ENCODE data around the gene CUX1.

CUX1 gene

GRCh38 chr7:101915000-101915399, 97.6 kb downstream of the CUX1 start:
- no peak; the same call in 2 of the 3 replicates for ATAC-seq
- no peak for TF ChIP-seq CSDC2 (CRISPR knock-in tag; IDR thresholded peaks at IDR 0.05)
- TF ChIP-seq PPARA (CRISPR knock-in tag; IDR thresholded peaks at IDR 0.05; ENCODE audit: borderline replicate concordance): no peak
- no peak for TF ChIP-seq ZC3H10 (CRISPR knock-in tag; IDR thresholded peaks at IDR 0.05)
- TF ChIP-seq TSHZ2 (CRISPR knock-in tag; IDR thresholded peaks at IDR 0.05): no peak
- peak; percentile 67 for TF ChIP-seq TCF4 (CRISPR knock-in tag; IDR thresholded peaks at IDR 0.05; ENCODE audit: borderline replicate concordance)

GRCh38 chr7:101916041-101916800, 98.8 kb downstream of the CUX1 start:
- no peak for TF ChIP-seq CSDC2 (CRISPR knock-in tag; IDR thresholded peaks at IDR 0.05)
- TF ChIP-seq RARB (CRISPR knock-in tag; IDR thresholded peaks at IDR 0.05): no peak
- no peak for TF ChIP-seq BACH2 (CRISPR knock-in tag; IDR thresholded peaks at IDR 0.05; ENCODE audit: borderline replicate concordance)
- TF ChIP-seq ZFP30 (CRISPR knock-in tag; IDR thresholded peaks at IDR 0.05): no peak
- TF ChIP-seq ARNTL (CRISPR knock-in tag; IDR thresholded peaks at IDR 0.05; ENCODE audit: borderline replicate concordance, low read depth): no peak
- no peak for TF ChIP-seq ZNF70 (CRISPR knock-in tag; IDR thresholded peaks at IDR 0.05)
- no peak for TF ChIP-seq POU6F1 (CRISPR knock-in tag; IDR thresholded peaks at IDR 0.05; ENCODE audit: borderline replicate concordance, low read depth)
- TF ChIP-seq PPARA (CRISPR knock-in tag; IDR thresholded peaks at IDR 0.05; ENCODE audit: borderline replicate concordance): no peak
- no peak for TF ChIP-seq ZNF8 (CRISPR knock-in tag; IDR thresholded peaks at IDR 0.05)
- TF ChIP-seq OSR1 (CRISPR knock-in tag; IDR thresholded peaks at IDR 0.05): no peak
- TF ChIP-seq GLIS3 (CRISPR knock-in tag; IDR thresholded peaks at IDR 0.05): no peak
- no peak for TF ChIP-seq TSHZ2 (CRISPR knock-in tag; IDR thresholded peaks at IDR 0.05)
- TF ChIP-seq SNAI2 (CRISPR knock-in tag; IDR thresholded peaks at IDR 0.05): no peak
- no peak for TF ChIP-seq ZFP3 (CRISPR knock-in tag; IDR thresholded peaks at IDR 0.05)
- ATAC-seq: no peak

GRCh38 chr7:101916876-101917275, 99.5 kb downstream of the CUX1 start:
- no peak for ATAC-seq
- TF ChIP-seq GLIS3 (CRISPR knock-in tag; IDR thresholded peaks at IDR 0.05) (no peak), CSRNP3 (CRISPR knock-in tag; IDR thresholded peaks at IDR 0.05) (no peak), SNAI2 (CRISPR knock-in tag; IDR thresholded peaks at IDR 0.05) (no peak), ESRRG (CRISPR knock-in tag; IDR thresholded peaks at IDR 0.05) (no peak), CSDC2 (CRISPR knock-in tag; IDR thresholded peaks at IDR 0.05) (no peak), ZC3H10 (CRISPR knock-in tag; IDR thresholded peaks at IDR 0.05) (no peak), ZFP3 (CRISPR knock-in tag; IDR thresholded peaks at IDR 0.05) (no peak), ISL1 (CRISPR knock-in tag; IDR thresholded peaks at IDR 0.05) (no peak), TCF4 (CRISPR knock-in tag; IDR thresholded peaks at IDR 0.05; ENCODE audit: borderline replicate concordance) (no peak), TSHZ2 (CRISPR knock-in tag; IDR thresholded peaks at IDR 0.05) (no peak), ZNF565 (CRISPR knock-in tag; conservative IDR thresholded peaks at IDR 0.05; ENCODE audit: low read depth) (no peak), ZNF70 (CRISPR knock-in tag; IDR thresholded peaks at IDR 0.05) (no peak), PPARA (CRISPR knock-in tag; IDR thresholded peaks at IDR 0.05; ENCODE audit: borderline replicate concordance) (no peak), TOX (CRISPR knock-in tag; IDR thresholded peaks at IDR 0.05; ENCODE audit: borderline replicate concordance) (no peak), PATZ1 (CRISPR knock-in tag; IDR thresholded peaks at IDR 0.05; ENCODE audit: borderline replicate concordance) (no peak)

Measured in SK-N-SH treated with all-trans-retinoic acid at 6 μM for 48 hours (cell line).